Eye (tissue), 1 donor: ENCODE data around the gene FHL3.

Source experiments
- DNase-seq: peaks from one replicate; pipeline ENCODE4 v3.0.0-alpha.2; 2015

FHL3 gene

DNA sequence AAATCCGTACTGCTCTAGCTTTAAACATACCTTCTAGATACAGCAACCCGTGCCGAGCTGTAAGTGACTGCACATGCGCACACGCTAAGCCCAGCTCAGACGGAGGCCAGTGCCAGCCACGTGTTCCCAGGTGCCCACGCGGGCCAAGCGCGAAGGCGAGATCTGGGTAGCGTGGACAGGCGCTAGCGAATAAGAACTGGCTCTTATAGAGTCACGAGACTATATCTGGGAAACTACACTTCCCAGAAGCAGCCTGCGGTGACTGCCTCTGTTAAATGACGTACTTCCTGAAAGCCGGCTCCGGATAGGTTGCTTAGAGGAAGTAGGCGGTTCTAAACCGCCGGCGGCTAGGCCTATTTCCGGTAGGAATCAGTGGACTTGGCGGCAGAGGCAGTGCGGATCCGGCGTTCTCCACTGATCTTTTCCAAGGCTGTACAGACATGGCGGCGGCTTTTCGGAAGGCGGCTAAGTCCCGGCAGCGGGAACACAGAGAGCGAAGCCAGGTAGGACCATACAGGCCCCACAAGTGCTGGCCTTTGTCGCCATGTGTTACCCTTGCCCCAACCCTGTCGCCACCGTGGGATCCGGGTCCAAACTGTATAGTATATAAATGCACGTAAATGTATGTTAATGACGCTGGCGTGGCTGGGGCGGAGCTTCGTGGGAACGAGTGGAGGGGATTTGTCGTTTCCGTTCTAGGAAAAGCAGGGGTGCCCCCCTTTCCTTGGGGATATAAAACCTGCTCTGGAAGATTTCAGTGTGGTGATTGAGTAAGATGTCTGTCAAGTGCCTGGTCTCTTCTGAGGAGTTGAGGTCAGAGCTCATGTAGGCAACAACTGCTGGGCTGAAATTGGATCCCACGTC is 7.3 kb upstream of the FHL3 start, which contains the start of gene UTP11:
Gene UTP11 (plus strand): TSS at position 372 of the 864 bp plus-strand sequence. CDS start 69 bp downstream, at position 441.
- peak; percentile 99 for DNase-seq

- DNase-seq: no peak
These were observed 4.5 kb upstream of the FHL3 start for GRCh38 chr1:38009841-38010180.

DNA sequence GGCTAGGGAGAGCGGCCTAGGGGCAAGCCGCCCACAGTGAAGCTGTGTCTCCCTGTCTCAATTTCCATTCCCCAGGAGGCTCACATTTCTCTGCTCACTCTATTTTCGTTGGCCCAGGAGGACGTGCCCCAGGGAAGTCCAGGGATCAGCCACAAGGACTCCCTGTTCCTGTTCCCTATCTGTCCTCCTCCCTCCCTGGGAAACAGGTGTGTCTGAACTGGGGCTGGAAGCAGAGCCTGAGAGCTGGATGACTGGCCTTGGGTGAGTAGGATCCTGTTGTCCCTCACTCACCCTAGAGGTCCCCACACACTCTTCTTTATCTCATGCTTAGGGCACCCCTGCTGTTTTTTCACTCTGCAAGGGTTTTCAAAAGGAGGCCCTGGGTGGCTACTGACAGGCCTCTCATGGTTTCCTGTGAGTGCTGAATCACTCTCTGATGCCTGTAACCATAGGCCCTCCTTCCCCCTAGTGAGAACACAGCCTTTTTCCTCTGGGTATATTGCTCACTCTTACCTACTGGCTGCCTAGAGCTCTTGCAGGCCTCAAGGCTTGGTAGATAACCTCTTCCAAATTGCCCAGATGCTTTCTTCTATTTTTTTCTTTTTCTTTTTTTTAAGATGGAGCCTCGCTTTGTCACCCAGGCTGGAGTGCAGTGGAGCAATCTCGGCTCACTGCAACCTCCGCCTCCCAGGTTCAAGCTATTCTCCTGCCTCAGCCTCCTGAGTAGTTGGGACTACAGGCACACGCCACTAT is 4.0 kb upstream of the FHL3 start:
- no peak for DNase-seq

- DNase-seq: no peak
These were observed 904 bp upstream of the FHL3 start for GRCh38 chr1:38006008-38006828.

- DNase-seq: peak; percentile 48
These were observed 818 bp downstream of the FHL3 start for GRCh38 chr1:38004284-38005108.

DNA sequence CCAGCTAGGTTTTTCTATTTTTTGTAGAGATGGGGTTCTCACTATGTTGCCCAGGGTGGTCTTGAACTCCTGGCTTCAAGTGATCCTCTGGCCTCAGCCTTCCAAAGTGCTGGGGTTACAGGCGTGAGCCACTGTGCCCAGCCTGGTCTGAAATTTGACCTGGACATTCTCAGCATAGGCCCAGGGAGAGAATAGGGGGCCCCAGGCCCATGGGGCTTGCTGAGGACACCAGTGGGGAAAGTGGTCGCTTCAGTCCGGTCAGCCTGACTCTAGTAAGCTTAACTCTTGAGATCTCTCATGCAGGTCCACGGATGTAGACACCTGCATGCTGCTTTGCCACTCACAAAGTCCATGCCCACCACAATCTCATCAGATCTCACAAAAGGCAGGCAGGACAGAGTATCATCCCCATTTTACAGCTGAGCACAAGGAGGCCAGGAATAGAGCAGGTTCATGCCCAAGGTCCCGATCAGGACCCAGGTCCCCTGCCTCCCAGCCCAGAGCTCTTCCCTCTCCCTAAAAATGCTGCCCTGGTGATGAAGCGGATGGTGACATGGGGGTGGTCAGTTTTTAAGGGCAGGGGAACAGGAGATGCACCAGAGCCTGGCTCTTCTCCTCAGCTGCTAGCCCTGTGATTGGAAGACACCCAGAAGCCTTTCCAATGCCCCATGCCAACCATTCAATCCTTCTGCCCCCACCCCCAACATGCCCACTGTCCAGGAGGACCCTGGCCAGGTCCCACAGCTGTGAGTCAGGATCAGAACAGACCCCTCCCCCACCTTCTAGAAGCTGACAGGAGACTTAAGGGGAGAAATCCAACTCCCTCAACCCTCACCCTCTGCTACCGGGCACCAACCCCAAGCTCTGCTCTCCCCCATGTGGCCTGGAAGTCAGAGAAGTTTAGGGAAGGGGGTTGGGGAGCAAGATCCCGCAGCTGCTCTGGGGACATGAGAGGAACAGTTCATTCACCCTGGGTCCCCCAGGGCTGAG is 1.8 kb downstream of the FHL3 start:
- no peak for DNase-seq

GRCh38 chr1:38000529-38001455 is 4.5 kb downstream of the FHL3 start:
- DNase-seq: peak; percentile 80

DNA sequence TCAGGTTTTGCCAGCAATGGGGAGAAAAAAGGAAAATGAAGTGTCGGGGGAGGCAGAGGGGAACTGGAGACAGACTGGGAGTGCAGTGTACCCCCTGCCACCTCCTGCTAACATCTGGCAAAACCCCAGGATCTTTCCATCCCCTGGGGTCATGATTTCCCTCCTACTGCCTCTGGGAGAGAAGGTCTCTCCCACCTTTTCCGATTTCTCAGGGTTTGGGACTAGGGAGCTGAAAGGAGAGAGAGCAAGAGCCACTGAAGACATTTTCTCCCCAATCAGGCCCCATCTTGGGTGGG is 5.1 kb downstream of the FHL3 start:
- no peak for DNase-seq

GRCh38 chr1:37999430-38000232 is 5.7 kb downstream of the FHL3 start:
- peak; percentile 48 for DNase-seq

DNA sequence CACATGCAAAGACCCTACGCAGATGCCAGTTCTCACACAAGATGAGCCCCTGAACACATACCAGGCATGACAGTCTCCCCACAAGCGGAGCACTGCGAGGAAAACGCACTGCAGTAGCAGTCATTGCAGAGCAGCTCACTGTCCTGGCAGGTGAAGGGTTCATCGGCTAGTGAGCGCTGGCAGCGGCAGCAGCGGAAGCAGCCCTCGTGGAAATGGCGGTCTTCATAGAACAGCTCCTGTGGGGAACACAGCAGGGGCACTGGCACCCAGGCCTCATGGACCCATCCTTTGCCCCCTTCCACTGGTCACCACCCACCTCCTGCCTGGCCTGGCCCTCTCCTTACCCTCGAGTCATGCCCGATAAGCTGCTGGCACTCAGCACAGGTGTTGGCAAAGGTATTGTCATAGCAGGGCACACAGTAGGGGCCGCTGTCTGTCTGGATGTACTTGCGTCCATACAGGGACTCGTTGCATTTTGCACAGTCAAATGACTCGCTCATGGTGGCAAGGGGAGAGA is 6.3 kb downstream of the FHL3 start:
- no peak for DNase-seq

DNA sequence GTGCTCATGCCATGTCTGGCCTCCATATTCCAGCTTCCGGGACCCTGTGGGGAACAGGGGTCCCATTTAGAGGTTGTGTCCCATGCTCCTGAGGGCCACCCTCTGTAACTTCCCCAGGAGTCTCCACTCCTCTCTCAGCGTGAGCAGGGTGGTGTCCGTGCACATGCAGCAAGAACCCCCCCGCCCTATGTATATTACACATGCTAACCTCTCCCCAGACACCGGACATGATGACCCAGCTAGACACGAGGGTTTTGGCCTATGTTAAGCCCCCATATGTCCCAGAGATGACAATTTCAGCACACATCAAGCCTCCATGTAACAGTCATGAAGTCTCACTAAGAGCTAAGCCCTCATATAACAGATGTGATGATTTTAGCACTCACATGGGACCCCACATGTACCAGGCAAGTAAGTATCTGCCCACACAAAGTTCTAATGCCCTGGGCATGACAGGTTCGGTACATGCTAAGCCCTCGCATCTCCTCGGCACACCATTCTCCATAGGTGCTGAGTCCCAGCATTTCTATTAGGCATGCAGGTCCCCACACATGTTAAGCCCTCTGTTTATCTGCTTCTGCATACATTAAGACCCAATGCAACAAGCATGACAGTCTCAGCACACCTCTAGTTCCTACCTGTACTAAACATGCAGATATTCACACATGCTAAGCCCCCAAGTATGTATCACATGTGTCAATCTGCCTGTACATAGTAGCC is 7.1 kb downstream of the FHL3 start:
- no peak for DNase-seq

DNA sequence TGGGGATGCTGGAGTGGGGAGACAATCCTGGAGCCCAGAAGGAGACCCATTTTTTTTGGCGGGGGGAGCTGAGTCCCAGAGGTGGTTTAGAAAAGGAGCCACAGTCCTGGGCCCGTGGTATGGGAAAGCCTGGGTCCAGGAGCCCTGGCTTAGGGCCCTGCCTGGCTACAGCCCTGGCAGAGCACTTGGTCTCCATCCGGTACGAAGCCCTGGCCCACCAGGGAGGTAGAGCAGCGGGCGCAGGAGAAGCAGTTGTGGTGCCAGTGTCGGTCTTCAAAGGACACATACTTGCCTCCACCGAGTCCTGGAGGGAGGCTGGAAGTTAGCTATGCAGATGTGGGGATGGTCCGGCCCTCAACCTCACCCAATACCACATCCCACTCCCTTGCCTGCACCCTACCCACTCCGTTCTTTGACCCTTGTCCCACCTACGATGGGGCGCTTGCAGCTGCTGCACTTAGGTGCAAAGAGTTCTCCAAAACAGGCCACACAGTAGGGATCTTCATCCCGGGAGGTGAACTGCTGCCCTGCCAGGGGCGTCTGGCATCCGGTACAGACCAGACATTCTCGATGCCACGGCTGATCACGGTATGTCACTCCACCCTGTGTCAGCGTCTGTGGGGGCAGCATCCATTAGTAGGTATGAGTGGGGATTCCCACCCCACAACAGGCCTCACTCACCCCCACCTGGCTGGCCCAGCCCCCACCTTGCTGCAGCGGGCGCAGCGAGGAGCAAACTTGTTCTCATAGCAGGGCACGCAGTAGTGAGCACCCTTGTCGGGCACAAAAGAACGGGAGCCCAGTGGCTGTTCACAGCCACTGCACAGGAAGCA is 7.8 kb downstream of the FHL3 start:
- no peak for DNase-seq

GRCh38 chr1:37995751-37996345 is 9.5 kb downstream of the FHL3 start:
- DNase-seq: peak; percentile 92

DNA sequence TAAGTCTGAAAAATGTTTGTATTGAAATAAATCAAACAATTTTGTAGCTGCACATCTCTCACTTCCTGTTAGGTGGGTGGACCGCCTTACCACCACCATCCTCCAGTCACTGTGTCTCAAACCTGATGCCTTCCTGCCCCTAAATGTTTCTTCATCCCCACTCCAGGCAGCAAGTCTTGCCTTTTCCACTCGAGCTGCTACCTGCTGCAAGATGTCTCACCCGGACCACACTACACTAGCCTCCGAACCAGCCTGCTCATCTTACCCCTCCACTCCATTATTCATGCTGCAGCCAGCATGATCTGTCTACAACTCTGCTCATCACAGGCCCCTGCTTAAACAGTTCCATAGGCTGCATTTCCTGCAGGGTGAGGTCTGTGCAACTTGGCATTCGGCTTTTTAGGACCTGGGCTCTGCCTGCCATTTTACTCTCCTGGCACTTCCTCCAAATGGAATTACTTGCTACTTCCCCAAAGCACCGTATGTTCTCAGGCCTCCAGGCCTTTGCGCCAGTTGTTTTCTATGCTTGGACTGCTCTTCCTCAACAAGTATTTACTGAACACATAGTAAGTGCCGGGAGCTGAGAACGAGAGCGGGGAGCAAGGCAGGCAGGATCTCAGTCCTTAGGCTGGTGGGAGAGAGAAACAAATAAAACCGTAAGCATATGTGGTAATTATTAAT is 10.3 kb downstream of the FHL3 start:
- DNase-seq: peak; percentile 26

DNA sequence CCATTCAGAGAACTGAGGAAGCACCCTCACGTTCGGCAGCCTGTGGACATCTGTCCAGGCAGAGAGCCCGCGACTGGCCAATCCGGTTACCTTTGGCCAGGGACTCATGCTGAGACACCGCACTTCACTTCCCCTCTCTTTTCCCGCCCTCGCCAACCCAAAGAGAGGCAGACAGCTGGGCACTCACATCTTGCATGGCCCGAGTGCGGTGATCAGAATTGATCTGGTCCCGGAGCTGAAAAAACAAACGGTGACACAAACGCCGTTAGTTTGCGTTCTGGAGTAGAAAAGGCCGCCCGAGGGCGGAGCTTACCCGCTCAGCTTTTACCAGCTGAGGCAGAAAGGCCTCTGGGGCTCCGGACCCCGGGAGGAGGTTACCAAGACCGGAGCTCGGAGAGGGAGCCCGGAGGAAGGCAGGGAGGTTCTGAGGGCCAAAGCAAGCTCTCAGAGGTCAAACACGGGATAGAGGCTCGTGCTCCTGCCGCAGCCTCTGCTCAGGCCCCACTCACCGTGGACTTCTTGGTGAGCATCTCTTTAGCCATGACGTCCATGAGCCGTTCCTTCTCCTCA is 15.9 kb downstream of the FHL3 start:
- DNase-seq: no peak

DNA sequence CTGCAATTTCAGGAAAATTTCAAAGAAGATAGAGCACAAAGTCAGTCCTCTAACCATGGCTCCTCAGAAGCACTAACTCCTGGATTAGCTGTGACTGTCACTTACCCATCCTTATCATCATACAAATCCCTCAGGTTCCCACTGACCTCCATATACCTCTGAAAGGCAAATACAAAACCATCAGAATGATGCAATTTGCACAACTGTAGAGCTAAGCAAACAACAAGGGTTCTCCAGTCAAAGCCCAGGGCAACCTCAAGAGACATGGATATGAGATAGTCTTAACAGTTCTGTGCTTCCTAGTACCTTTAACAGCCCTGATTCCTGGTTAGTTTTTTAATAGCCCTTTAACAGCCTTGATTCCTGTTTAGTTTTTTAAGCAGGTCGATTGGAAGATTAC is 17.6 kb downstream of the FHL3 start:
- DNase-seq: no peak
